Endodermal cell (in vitro differentiated cells): Measurements from ENCODE around the gene DNM1. TPM values are rescaled to one million over a fixed set of nuclear protein-coding genes. Genes with fewer than 3 reads are reported as not detected.

Source experiments
- microRNA-seq: library from miRNA; unstranded; fragments of <30 nt; microRNA quantifications from one replicate; pipeline ENCODE4 v1.2.0, GENCODE V29; 2020; ENCODE audit warnings: borderline microRNAs expressed
- total RNA-seq, 2 donors: library from RNA; stranded (reverse); fragmentation: NEBNext Ultra II Directional in 1 of 2; extraction: Animal tissue kit (Norgen Biotek cat#: 25700) in 1 of 2; gene quantifications; 2 replicates in 1 of 2; 3 replicates in 1 of 2; pipeline ENCODE4 v1.2.1, GENCODE V29; 2021

Gene DNM1
- total RNA-seq, 2 donors from 2014 or later, result 55.8 to 147 TPM

Small RNA genes within 50 kb of the gene (microRNA-seq; reads per million reads assigned to microRNA genes)
- gene MIR199B, result 8.9 reads per million, percentile 43 among the genes with 10 or more reads in this experiment
- gene MIR3154, result not detected

Other genes starting within 250 kb of the DNM1 start
- 10 to 100 TPM; 56.7 to 60.8 TPM for gene EEIG1, start 222.4 kb upstream of the DNM1 start, total RNA-seq
- 1 to 10 TPM; 6.2 to 6.6 TPM for gene NAIF1, start 136.1 kb upstream of the DNM1 start, total RNA-seq
- 10 to 100 TPM; 12.9 to 13.1 TPM for gene SLC25A25, start 135.1 kb upstream of the DNM1 start, total RNA-seq
- 10 to 100 TPM; 73.5 to 84.5 TPM for gene PTGES2, start 75.7 kb upstream of the DNM1 start, total RNA-seq
- not detected for gene LCN2, start 53.9 kb upstream of the DNM1 start, total RNA-seq
- gene BBLN, start 43.1 kb upstream of the DNM1 start, total RNA-seq, result 10 to 100 TPM; 65.7 to 82.1 TPM
- 100 to 1,000 TPM; 115 to 117 TPM for gene CIZ1, start 11.8 kb upstream of the DNM1 start, total RNA-seq
- gene GOLGA2, start 72.6 kb downstream of the DNM1 start, total RNA-seq, result 100 to 1,000 TPM in 1 of 2 donors, 10 to 100 TPM in 1; 91.9 to 101 TPM
- gene SWI5, start 72.9 kb downstream of the DNM1 start, total RNA-seq, result 10 to 100 TPM; 33.4 to 46.9 TPM
- gene TRUB2, start 119.1 kb downstream of the DNM1 start, total RNA-seq, result 10 to 100 TPM; 30.6 to 31.8 TPM
- gene COQ4, start 119.5 kb downstream of the DNM1 start, total RNA-seq, result 10 to 100 TPM; 48.1 to 50.7 TPM
- gene SLC27A4, start 137.1 kb downstream of the DNM1 start, total RNA-seq, result 10 to 100 TPM; 22.4 to 25.0 TPM
- 10 to 100 TPM; 51.5 to 60.4 TPM for gene URM1, start 168.0 kb downstream of the DNM1 start, total RNA-seq
- gene CERCAM, start 217.5 kb downstream of the DNM1 start, total RNA-seq, result 10 to 100 TPM; 18.5 to 26.5 TPM